ENCODE results near the gene MAGEB17.

MAGEB17 gene

DNA sequence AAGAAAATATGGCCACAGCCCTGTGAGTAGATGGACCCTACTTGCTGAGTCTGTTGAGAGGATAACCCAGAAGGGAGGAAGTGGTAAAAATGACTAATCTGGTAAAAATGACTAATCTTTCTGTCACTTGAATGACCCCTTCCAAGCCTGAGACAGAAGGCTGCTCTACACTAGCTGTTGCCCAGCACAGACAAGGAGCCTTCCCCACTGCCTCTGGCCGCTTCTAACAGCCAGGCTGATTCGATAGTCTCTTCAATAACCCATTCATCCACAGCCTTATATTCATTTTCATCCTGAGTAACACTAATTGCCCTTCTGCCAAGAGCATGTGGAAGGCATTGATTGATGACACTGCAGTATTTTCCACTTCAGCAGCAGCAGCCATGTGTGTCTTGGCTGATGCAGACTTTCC is 18.4 kb downstream of the MAGEB17 start:
- Histone ChIP-seq H3K4me1 (ENCODE audit: insufficient read depth, low read length) (no peaks in the 10 kb centered on the region), H3K9me3 (ENCODE audit: insufficient read depth, low read length, severe bottlenecking) (no peaks in the 10 kb centered on the region), H4K20me1 (ENCODE audit: insufficient read depth, low read length) (no peaks in the 10 kb centered on the region), H3K4me3 (ENCODE audit: low read depth in 1 of 2, low read length in 2 of 2) (no peak overlapping the region), H3K9ac (ENCODE audit: low read depth, low read length) (no peak overlapping the region), H3K27me3 (ENCODE audit: insufficient read depth, low read length, poor library complexity) (no peaks in the 10 kb centered on the region), H3K27ac (ENCODE audit: low read length) (no peak overlapping the region), H3K4me2 (ENCODE audit: insufficient read depth, low read length) (no peak overlapping the region), H3K79me2 (ENCODE audit: insufficient read depth, low read length) (no peaks in the 10 kb centered on the region), H3K36me3 (ENCODE audit: insufficient read depth, low read length) (no peaks in the 10 kb centered on the region), H2AFZ (ENCODE audit: low read depth, low read length) (no peak overlapping the region)
- DNase-seq (no peak), ATAC-seq (ENCODE audit: insufficient read depth, low read depth) (no peak)
- TF ChIP-seq, protein P1, sequence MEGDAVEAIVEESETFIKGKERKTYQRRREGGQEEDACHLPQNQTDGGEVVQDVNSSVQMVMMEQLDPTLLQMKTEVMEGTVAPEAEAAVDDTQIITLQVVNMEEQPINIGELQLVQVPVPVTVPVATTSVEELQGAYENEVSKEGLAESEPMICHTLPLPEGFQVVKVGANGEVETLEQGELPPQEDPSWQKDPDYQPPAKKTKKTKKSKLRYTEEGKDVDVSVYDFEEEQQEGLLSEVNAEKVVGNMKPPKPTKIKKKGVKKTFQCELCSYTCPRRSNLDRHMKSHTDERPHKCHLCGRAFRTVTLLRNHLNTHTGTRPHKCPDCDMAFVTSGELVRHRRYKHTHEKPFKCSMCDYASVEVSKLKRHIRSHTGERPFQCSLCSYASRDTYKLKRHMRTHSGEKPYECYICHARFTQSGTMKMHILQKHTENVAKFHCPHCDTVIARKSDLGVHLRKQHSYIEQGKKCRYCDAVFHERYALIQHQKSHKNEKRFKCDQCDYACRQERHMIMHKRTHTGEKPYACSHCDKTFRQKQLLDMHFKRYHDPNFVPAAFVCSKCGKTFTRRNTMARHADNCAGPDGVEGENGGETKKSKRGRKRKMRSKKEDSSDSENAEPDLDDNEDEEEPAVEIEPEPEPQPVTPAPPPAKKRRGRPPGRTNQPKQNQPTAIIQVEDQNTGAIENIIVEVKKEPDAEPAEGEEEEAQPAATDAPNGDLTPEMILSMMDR (IDR thresholded peaks at IDR 0.05; ENCODE audit: borderline replicate concordance, extremely low read depth, low read length, poor library complexity, severe bottlenecking): no peak
- TF ChIP-seq EZH2 (IDR thresholded peaks at IDR 0.05; ENCODE audit: borderline replicate concordance, low read depth, low read length, severe bottlenecking): no peak

DNA sequence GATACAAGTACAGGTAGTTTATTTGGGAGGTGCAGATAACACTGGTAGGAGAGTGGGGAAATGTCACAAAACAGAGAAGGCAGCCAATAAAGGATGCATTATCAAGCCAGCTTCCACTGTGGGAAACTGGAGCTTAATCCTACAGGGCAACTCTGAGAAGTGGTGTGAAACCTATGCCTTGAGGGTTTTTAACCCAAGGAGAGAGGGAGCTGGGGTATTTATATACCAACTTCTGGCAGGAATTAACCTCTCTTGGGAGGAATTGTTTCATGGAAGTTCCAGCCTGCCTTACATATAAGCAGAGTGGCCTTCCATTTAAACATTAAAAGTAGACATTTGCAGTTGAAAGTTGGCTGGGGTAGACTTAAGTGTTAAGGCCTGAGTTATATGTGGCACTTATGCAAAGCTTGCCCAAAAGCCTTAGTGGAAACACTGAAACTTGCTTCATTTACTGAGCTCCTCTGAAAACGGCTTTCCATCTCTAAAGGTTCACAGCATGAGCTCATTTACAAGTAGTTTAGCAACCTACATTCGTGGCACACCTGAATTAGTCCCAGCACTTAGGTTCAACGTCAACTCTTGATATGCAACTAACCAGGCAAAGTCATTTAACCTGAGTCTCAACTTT is 19.2 kb downstream of the MAGEB17 start:
- H3K4me2 ChIP-seq (ENCODE audit: insufficient read depth, low read length): no peak overlapping the region
- ATAC-seq (ENCODE audit: insufficient read depth, low read depth): no peak
- TF ChIP-seq, protein P1 (IDR thresholded peaks at IDR 0.05; ENCODE audit: borderline replicate concordance, extremely low read depth, low read length, poor library complexity, severe bottlenecking): no peak
- no peak for TF ChIP-seq EZH2 (IDR thresholded peaks at IDR 0.05; ENCODE audit: borderline replicate concordance, low read depth, low read length, severe bottlenecking)
- H3K4me1 ChIP-seq (ENCODE audit: insufficient read depth, low read length): no peaks in the 10 kb centered on the region
- H3K9ac ChIP-seq (ENCODE audit: low read depth, low read length): no peak overlapping the region
- no peaks in the 10 kb centered on the region for H3K27me3 ChIP-seq (ENCODE audit: insufficient read depth, low read length, poor library complexity)
- H3K36me3 ChIP-seq (ENCODE audit: insufficient read depth, low read length): no peaks in the 10 kb centered on the region
- DNase-seq: no peak
- no peak overlapping the region for H3K4me3 ChIP-seq (ENCODE audit: low read depth in 1 of 2, low read length in 2 of 2)
- H4K20me1 ChIP-seq (ENCODE audit: insufficient read depth, low read length): no peaks in the 10 kb centered on the region
- no peak overlapping the region for H2AFZ ChIP-seq (ENCODE audit: low read depth, low read length)
- no peak overlapping the region for H3K27ac ChIP-seq (ENCODE audit: low read length)
- no peaks in the 10 kb centered on the region for H3K79me2 ChIP-seq (ENCODE audit: insufficient read depth, low read length)
- no peaks in the 10 kb centered on the region for H3K9me3 ChIP-seq (ENCODE audit: insufficient read depth, low read length, severe bottlenecking)

DNA sequence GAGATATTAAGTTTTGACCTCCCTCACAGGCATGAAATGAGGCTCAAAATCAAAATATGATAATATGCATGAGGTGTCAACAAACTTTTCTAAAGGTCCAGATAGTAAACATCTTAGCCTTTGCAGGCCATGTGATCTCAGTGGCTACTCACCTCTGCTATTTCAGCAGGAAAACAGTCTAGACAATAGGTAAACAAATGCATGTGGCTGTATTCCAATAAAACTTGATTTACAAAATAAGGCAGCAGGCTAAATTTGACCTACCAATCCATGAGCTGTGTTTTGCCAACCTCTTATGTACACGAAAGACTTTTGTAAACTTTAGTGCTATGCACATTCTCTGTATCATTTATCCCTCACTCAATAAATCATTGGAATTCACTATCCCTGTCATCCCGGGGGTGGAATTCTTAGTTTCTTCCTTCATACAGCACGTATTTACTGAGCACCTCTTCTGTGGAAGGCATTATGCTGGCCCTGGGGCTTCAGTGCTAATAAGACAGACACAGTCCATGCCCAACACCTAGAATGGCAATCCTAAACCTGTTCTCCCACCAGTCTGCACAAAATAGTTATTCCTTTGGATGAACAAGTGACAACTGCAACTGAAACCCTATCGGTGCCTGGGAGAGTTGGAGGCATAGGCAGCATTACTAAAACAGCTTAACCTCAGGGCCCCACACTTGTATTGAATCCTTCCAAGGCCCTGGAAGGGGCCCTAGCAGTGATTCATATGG is 19.9 kb downstream of the MAGEB17 start:
- Histone ChIP-seq H3K4me2 (ENCODE audit: insufficient read depth, low read length) (no peak overlapping the region), H3K4me3 (ENCODE audit: low read depth in 1 of 2, low read length in 2 of 2) (no peak overlapping the region), H3K27me3 (ENCODE audit: insufficient read depth, low read length, poor library complexity) (no peaks in the 10 kb centered on the region), H4K20me1 (ENCODE audit: insufficient read depth, low read length) (no peaks in the 10 kb centered on the region), H3K36me3 (ENCODE audit: insufficient read depth, low read length) (no peaks in the 10 kb centered on the region), H3K9me3 (ENCODE audit: insufficient read depth, low read length, severe bottlenecking) (no peaks in the 10 kb centered on the region), H3K27ac (ENCODE audit: low read length) (no peak overlapping the region), H3K79me2 (ENCODE audit: insufficient read depth, low read length) (no peaks in the 10 kb centered on the region), H3K4me1 (ENCODE audit: insufficient read depth, low read length) (no peaks in the 10 kb centered on the region), H3K9ac (ENCODE audit: low read depth, low read length) (no peak overlapping the region), H2AFZ (ENCODE audit: low read depth, low read length) (no peak overlapping the region)
- no peak for TF ChIP-seq EZH2 (IDR thresholded peaks at IDR 0.05; ENCODE audit: borderline replicate concordance, low read depth, low read length, severe bottlenecking)
- DNase-seq: no peak
- no peak for ATAC-seq (ENCODE audit: insufficient read depth, low read depth)

DNA sequence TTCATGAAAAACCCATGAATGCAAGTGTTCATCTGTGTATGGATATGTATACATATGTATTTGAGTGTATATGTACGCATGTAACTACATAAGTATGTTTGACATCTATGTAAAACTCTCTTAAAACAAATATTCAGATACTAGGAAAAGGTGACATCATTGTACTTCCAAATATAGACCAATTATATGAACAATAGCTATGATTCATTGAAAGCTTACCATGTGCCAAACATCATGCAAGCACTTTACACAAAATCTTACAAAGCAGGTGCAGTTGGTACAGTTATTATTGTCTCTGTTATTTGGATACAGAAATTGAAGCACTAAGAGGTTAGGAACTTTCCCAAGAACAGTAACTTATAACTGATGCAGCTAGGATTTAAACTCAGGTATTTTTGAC is 21.4 kb downstream of the MAGEB17 start:
- Histone ChIP-seq H3K9me3 (ENCODE audit: insufficient read depth, low read length, severe bottlenecking) (no peaks in the 10 kb centered on the region), H3K4me1 (ENCODE audit: insufficient read depth, low read length) (no peaks in the 10 kb centered on the region), H3K4me3 (ENCODE audit: low read depth in 1 of 2, low read length in 2 of 2) (no peak overlapping the region), H3K27me3 (ENCODE audit: insufficient read depth, low read length, poor library complexity) (no peaks in the 10 kb centered on the region), H3K27ac (ENCODE audit: low read length) (no peak overlapping the region), H3K79me2 (ENCODE audit: insufficient read depth, low read length) (no peaks in the 10 kb centered on the region), H3K4me2 (ENCODE audit: insufficient read depth, low read length) (no peak overlapping the region), H2AFZ (ENCODE audit: low read depth, low read length) (no peak overlapping the region), H3K9ac (ENCODE audit: low read depth, low read length) (no peak overlapping the region), H3K36me3 (ENCODE audit: insufficient read depth, low read length) (no peaks in the 10 kb centered on the region), H4K20me1 (ENCODE audit: insufficient read depth, low read length) (no peaks in the 10 kb centered on the region)
- ATAC-seq (ENCODE audit: insufficient read depth, low read depth) (no peak), DNase-seq (no peak)
- TF ChIP-seq, protein P1 (IDR thresholded peaks at IDR 0.05; ENCODE audit: borderline replicate concordance, extremely low read depth, low read length, poor library complexity, severe bottlenecking): no peak
- no peak for TF ChIP-seq EZH2 (IDR thresholded peaks at IDR 0.05; ENCODE audit: borderline replicate concordance, low read depth, low read length, severe bottlenecking)
